KOPT-K1 (cell line): ENCODE data around the gene UAP1.
"Not testable (repeated sequence)": the region's sequence is repeated elsewhere in the genome, so short reads cannot be mapped to it uniquely, and the experiment has no call there.

Source experiments
- H3K27ac ChIP-seq: fragments of 200-600 bp; sonication (generic); 2 replicates; pipeline ENCODE4 v1.5.1; 2016; ENCODE audit warnings: antibody characterized with exemption, mild to moderate bottlenecking, low read depth, low read length; ENCODE audit not compliant: poor library complexity, severe bottlenecking
- H3K36me3 ChIP-seq: fragments of 200-600 bp; sonication (generic); 2 replicates; pipeline ENCODE4 v1.5.1; 2017; ENCODE audit warnings: antibody characterized with exemption, mild to moderate bottlenecking, low read length, moderate library complexity; ENCODE audit not compliant: insufficient read depth
- H3K9me3 ChIP-seq: fragments of 200-600 bp; sonication (generic); 2 replicates; pipeline ENCODE4 v1.5.1; 2017; ENCODE audit warnings: antibody characterized with exemption, low read length, mild to moderate bottlenecking; ENCODE audit not compliant: insufficient read depth, poor library complexity, severe bottlenecking

Gene UAP1

GRCh38 chr1:162578936-162579335 is 17.4 kb downstream of the UAP1 start:
- no peaks in the 10 kb centered on the region for H3K9me3 ChIP-seq
- peaks cover 27% of the 10 kb centered on the region for H3K36me3 ChIP-seq
- H3K27ac ChIP-seq: no peak overlapping the region

DNA sequence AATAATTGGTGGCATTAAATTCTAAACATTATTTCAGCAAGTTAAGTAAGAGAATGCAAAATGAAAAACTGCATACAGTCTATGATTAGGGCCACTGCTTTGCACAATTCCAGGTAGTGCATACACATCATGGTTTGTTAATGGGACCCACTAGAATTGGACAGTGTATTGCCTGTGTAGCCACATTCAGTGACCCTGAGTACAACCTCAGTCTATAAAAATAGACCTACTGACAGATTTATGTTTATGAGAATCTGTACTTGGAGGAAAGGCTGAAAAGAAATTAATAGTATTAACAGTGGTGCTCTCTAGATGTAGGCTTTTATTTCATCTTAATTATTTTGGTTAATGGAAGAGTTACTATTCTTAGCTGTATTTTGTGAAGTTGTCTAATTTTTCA is 18.8 kb downstream of the UAP1 start:
- peaks cover 35% of the 10 kb centered on the region for H3K36me3 ChIP-seq
- no peaks in the 10 kb centered on the region for H3K9me3 ChIP-seq
- no peak overlapping the region for H3K27ac ChIP-seq

DNA sequence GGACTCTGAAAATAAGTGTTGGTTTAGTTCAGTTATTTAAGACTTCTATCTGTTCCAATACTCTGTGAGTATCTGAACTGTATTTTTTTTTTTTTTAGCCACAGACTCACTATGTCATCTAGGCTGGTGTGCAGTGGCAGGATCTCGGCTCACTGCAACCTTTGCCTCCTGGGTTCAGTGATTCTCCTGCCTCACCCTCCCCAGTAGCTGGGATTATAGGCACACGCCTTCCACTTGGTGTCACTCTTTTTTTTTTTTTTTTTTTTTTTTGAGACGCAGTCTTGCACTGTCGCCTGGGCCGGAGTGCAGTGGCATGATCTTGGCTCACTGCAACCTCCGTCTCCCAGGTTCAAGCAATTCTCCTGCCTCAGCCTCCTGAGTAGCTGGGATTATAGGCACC is 21.4 kb downstream of the UAP1 start:
- peaks cover 38% of the 10 kb centered on the region for H3K36me3 ChIP-seq
- not testable (repeated sequence) for H3K27ac ChIP-seq, H3K9me3 ChIP-seq

GRCh38 chr1:162585101-162585500 is 23.6 kb downstream of the UAP1 start:
- not testable (repeated sequence) for H3K9me3 ChIP-seq, H3K27ac ChIP-seq
- H3K36me3 ChIP-seq: peaks cover 45% of the 10 kb centered on the region

DNA sequence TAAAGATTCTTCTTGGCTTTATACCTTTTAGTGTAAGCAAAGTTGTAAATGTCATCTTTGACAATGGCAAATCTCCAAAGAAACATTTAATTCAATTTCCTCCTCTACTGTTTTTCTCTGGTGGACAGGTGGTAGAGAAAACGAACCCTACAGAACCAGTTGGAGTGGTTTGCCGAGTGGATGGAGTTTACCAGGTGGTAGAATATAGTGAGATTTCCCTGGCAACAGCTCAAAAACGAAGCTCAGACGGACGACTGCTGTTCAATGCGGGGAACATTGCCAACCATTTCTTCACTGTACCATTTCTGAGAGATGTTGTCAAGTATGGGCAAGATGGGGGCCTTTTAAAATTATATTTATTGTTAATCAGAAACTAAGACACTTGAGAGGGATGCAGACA is 25.8 kb downstream of the UAP1 start:
- no peak overlapping the region for H3K27ac ChIP-seq
- H3K9me3 ChIP-seq: no peaks in the 10 kb centered on the region
- peaks cover 44% of the 10 kb centered on the region for H3K36me3 ChIP-seq

GRCh38 chr1:162587761-162588260 is 26.3 kb downstream of the UAP1 start:
- no peaks in the 10 kb centered on the region for H3K9me3 ChIP-seq
- H3K36me3 ChIP-seq: peaks cover 42% of the 10 kb centered on the region
- no peak overlapping the region for H3K27ac ChIP-seq

GRCh38 chr1:162590101-162590500 is 28.6 kb downstream of the UAP1 start:
- no peak overlapping the region for H3K27ac ChIP-seq
- peaks cover 38% of the 10 kb centered on the region for H3K36me3 ChIP-seq
- H3K9me3 ChIP-seq: no peaks in the 10 kb centered on the region

- Histone ChIP-seq H3K9me3 (no peaks in the 10 kb centered on the region), H3K36me3 (peaks cover 43% of the 10 kb centered on the region), H3K27ac (no peak overlapping the region)
Measured at GRCh38 chr1:162590686-162591085, 29.2 kb downstream of the UAP1 start.

DNA sequence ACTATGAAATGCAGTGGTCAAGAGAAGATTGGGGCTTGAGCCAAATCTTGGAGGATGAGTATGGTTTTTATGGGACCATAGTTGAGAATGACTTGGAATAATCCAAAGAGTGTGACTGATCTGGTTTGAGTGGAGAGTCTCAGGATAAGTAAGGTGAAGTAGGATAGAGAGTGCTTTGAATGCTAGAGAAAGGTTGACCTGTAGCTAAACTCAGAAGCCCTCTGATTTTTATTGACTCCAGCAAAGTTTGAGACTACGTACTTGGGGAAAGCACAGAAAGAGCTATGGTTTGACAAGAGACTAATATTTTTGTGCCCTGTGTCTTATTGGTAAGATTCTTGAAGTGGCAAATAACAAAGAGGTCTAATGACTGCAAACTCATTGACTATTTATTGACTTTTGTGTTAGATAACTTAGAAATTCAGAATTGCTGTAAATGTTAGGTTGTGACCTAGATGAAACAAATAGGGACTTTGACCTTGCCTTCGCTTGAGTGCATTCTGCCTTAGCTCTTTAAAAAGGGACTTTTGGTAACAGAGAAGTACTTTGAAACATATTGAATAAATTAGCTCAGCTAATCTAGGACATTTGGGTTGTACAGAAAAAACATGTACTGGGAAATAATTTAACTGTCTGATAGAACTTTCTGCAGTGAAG is 35.1 kb downstream of the UAP1 start:
- Histone ChIP-seq H3K9me3 (no peaks in the 10 kb centered on the region), H3K36me3 (peaks cover 28% of the 10 kb centered on the region), H3K27ac (no peak overlapping the region)

GRCh38 chr1:162599451-162599850 is 37.9 kb downstream of the UAP1 start:
- H3K36me3 ChIP-seq: peaks cover 21% of the 10 kb centered on the region
- no peak overlapping the region for H3K27ac ChIP-seq

DNA sequence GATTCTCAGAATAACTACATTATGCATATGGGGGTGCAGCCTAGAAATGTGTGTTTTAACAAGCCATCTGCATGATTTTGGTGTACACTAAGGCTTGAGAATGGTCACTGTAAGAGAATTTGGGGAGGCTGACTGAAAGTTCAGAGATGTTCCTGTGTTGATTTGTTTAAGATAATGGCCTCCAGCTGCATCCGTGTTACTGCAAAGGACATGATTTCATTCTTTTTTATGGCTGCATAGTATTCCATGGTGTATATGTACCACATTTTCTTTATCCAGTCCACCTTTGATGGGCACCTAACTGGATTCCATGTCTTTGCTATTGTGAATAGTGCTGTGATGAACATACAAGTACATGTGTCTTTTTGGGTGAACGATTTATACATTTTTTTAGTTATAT is 41.6 kb downstream of the UAP1 start:
- peaks cover 15% of the 10 kb centered on the region for H3K36me3 ChIP-seq
- H3K9me3 ChIP-seq, H3K27ac ChIP-seq: not testable (repeated sequence)

More at GRCh38 chr1:162599451-162599850, 37.9 kb downstream of the UAP1 start:
- H3K9me3 ChIP-seq: no peaks in the 10 kb centered on the region

GRCh38 chr1:162605225-162605927 is 43.9 kb downstream of the UAP1 start:
- Histone ChIP-seq H3K27ac (no peak overlapping the region), H3K9me3 (no peaks in the 10 kb centered on the region)

DNA sequence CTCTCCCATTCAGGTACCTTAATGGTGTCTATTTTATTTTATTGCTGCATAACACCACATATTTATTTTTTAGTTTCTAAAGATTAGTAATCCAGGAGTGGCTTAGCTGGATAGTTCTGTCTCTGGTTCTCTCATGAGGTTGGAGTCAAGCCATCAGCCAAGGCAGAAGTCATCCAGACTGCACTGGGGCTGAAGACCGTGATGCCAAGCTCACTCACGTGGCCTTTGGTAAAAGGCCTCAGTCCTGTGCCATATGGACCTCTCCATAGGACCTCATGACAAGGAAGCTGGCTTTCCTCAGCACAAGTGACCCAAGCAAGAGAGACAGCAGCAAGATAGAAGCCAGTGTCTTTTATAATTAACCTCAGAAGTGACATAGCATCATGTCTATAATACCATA is 47.8 kb downstream of the UAP1 start:
- no peak overlapping the region for H3K27ac ChIP-seq

More at GRCh38 chr1:162605225-162605927, 43.9 kb downstream of the UAP1 start:
- peaks cover 10% of the 10 kb centered on the region for H3K36me3 ChIP-seq

DNA sequence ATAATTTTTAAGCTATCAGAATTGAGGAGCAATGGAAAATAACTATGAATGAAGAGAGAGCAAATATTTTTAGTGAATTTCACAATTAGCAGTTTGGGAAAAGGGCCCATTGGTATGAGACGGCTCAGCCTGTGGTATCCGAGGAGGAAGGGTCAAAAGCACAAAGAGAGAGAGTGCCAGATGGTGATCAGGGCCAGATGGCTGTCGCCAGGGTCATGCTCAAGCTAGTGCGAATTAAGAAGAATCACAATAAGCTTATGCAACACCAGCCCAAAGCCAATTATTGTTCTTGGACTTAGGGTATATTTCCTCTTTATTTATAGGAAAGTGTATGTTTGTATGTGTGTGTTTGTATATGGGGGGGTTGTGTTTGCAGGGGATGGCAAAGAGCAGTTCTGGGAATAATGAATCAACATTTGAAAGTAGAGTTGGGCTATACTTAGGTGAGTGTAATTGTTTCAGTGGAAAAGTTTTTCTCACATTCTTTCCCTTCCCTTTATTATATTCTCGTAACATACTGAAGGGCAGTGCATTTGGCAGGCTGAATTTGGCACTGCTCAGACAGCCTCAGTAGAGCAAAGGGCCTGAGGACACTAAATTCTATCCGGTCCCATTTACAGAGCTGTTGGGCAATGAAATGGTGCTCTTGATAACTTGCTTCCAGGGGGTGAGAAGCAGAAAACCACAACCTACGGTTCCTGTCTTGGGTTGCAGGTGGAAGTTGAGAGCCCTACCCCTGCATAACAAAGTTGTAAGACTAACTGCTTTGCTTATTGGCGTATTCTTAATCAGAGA is 51.3 kb downstream of the UAP1 start:
- H3K27ac ChIP-seq: no peak overlapping the region
- no peaks in the 10 kb centered on the region for H3K36me3 ChIP-seq
- peaks cover 9% of the 10 kb centered on the region for H3K9me3 ChIP-seq

More for the DNA sequence above, 47.8 kb downstream of the UAP1 start:
- Histone ChIP-seq H3K9me3 (no peaks in the 10 kb centered on the region), H3K36me3 (no peaks in the 10 kb centered on the region)

GRCh38 chr1:162616848-162617247 is 55.3 kb downstream of the UAP1 start:
- no peak overlapping the region for H3K27ac ChIP-seq
- no peaks in the 10 kb centered on the region for H3K36me3 ChIP-seq
- peaks cover 10% of the 10 kb centered on the region for H3K9me3 ChIP-seq
